HepG2 (cell line): Measurements from ENCODE around the gene TOR4A. TPM values are rescaled to one million over a fixed set of nuclear protein-coding genes. Genes with fewer than 3 reads are reported as not detected.

ENCODE experiments used
- ATM ChIP-seq: fragments of 450-650 bp; IDR thresholded peaks from 2 replicates; pipeline ENCODE4 v1.7.1; 2017; ENCODE audit warnings: mild to moderate bottlenecking, borderline replicate concordance
- CTCF ChIP-seq: sonication (generic); formaldehyde crosslinking; IDR thresholded peaks from 2 replicates; pipeline ENCODE4 v1.5.0; 2020; ENCODE audit warnings: mild to moderate bottlenecking, missing genetic modification reagents, moderate library complexity
- GATAD2A ChIP-seq: IDR thresholded peaks from 2 replicates; pipeline ENCODE4 v1.6.1; 2016
- HNF4G ChIP-seq, 2 experiments: sonication (generic) in 1 of 2; formaldehyde crosslinking in 1 of 2; IDR thresholded peaks; 2 replicates each; pipeline versions ENCODE4 v1.4.0 to v1.6.1; 2011 to 2020; ENCODE audit warnings: borderline replicate concordance in 2 of 2, low read depth in 2 of 2, mild to moderate bottlenecking in 2 of 2, low read length in 1 of 2, missing genetic modification reagents in 1 of 2, moderate library complexity in 1 of 2
- ISX ChIP-seq: sonication (generic); formaldehyde crosslinking; conservative IDR thresholded peaks from 2 replicates; pipeline ENCODE4 v1.5.0; 2020; ENCODE audit warnings: missing genetic modification reagents
- JARID2 ChIP-seq: sonication (generic); formaldehyde crosslinking; IDR thresholded peaks from 2 replicates; pipeline ENCODE4 v1.8.1; 2023; ENCODE audit warnings: missing genetic modification reagents, inconsistent platforms; ENCODE audit not compliant: insufficient replicate concordance
- MAZ ChIP-seq, 2 experiments: sonication (generic) in 1 of 2; formaldehyde crosslinking in 1 of 2; IDR thresholded peaks; 2 replicates each; pipeline versions ENCODE4 v1.5.0 to v1.6.1; 2012 to 2020; ENCODE audit warnings: low read depth in 2 of 2, mild to moderate bottlenecking in 2 of 2, borderline replicate concordance in 1 of 2, improper control_type of control experiment in 1 of 2, low read length in 1 of 2, missing genetic modification reagents in 1 of 2, moderate library complexity in 1 of 2
- SNAPC4 ChIP-seq: sonication (generic); formaldehyde crosslinking; IDR thresholded peaks from 2 replicates; pipeline ENCODE4 v1.4.0; 2020; ENCODE audit warnings: mild to moderate bottlenecking, missing genetic modification reagents
- ZFP41 ChIP-seq: sonication (generic); formaldehyde crosslinking; IDR thresholded peaks from 2 replicates; pipeline ENCODE4 v1.4.0; 2020; ENCODE audit warnings: mild to moderate bottlenecking, missing genetic modification reagents, borderline replicate concordance
- ZNF121 ChIP-seq: sonication (generic); formaldehyde crosslinking; IDR thresholded peaks from 2 replicates; pipeline ENCODE4 v1.5.0; 2020; ENCODE audit warnings: mild to moderate bottlenecking, missing genetic modification reagents
- ZNF264 ChIP-seq: sonication (generic); formaldehyde crosslinking; IDR thresholded peaks from 2 replicates; pipeline ENCODE4 v1.4.0; 2020; ENCODE audit warnings: missing genetic modification reagents
- ZNF30 ChIP-seq: sonication (generic); formaldehyde crosslinking; IDR thresholded peaks from 2 replicates; pipeline ENCODE4 v1.5.0; 2020; ENCODE audit warnings: mild to moderate bottlenecking, missing genetic modification reagents
- ZNF501 ChIP-seq: sonication (generic); formaldehyde crosslinking; IDR thresholded peaks from 2 replicates; pipeline ENCODE4 v1.5.1; 2020; ENCODE audit warnings: mild to moderate bottlenecking, moderate library complexity, missing genetic modification reagents
- ZNF564 ChIP-seq: sonication (generic); formaldehyde crosslinking; IDR thresholded peaks from 2 replicates; pipeline ENCODE4 v1.8.1; 2023; ENCODE audit warnings: mild to moderate bottlenecking, missing genetic modification reagents
- ZNF607 ChIP-seq: sonication (generic); formaldehyde crosslinking; IDR thresholded peaks from 2 replicates; pipeline ENCODE4 v1.5.1; 2020; ENCODE audit warnings: missing genetic modification reagents, mild to moderate bottlenecking, borderline replicate concordance
- ZNF629 ChIP-seq: sonication (generic); formaldehyde crosslinking; conservative IDR thresholded peaks from 2 replicates; pipeline ENCODE4 v1.5.0; 2020; ENCODE audit warnings: missing genetic modification reagents
- ZNF703 ChIP-seq: sonication (generic); formaldehyde crosslinking; IDR thresholded peaks from 2 replicates; pipeline ENCODE4 v1.5.1; 2020; ENCODE audit warnings: missing genetic modification reagents, mild to moderate bottlenecking, moderate library complexity, borderline replicate concordance
- ZNF773 ChIP-seq: sonication (generic); formaldehyde crosslinking; IDR thresholded peaks from 2 replicates; pipeline ENCODE4 v1.4.0; 2020; ENCODE audit warnings: missing genetic modification reagents, borderline replicate concordance
- polyA plus RNA-seq, 8 experiments: library from polyadenylated mRNA; depleted of rRNA in 3 of 8; stranded (reverse) in 7 of 8; unstranded in 1 of 8; fragments of >200 nt; fragmentation: Illumina TruSeq in 4 of 8; extraction: Trizol in 4 of 8; gene quantifications; 2 replicates each; pipeline versions ENCODE4 v1.2.1 to v1.2.3, GENCODE V29; 2011 to 2016; ENCODE audit warnings: low read depth in 4 of 8, missing spikeins in 1 of 8, mixed read lengths in 1 of 8; ENCODE audit not compliant: insufficient read depth in 1 of 8
- total RNA-seq, 5 experiments: library from RNA; depleted of rRNA; stranded (reverse); fragments of >200 nt; fragmentation: Illumina TruSeq; extraction: Trizol; gene quantifications; 2 replicates each; pipeline ENCODE4 v1.2.3, GENCODE V29; 2016; ENCODE audit warnings: low read depth in 1 of 5
- TF ChIP-seq, protein P1 (sequence below): sonication (generic); formaldehyde crosslinking; IDR thresholded peaks from 2 replicates; pipeline ENCODE4 v1.5.1; 2020; ENCODE audit warnings: missing genetic modification reagents, mild to moderate bottlenecking, borderline replicate concordance
- TF ChIP-seq, protein P2 (sequence below): IDR thresholded peaks from 2 replicates; pipeline ENCODE4 v1.6.1; 2012; ENCODE audit warnings: inconsistent platforms

Gene TOR4A
- total and polyA plus RNA-seq, 2 of the 13 experiments (the other 11 are each of a cell fraction or from before 2014, with no cell fraction given): 11.1 to 14.2 TPM

DNA sequence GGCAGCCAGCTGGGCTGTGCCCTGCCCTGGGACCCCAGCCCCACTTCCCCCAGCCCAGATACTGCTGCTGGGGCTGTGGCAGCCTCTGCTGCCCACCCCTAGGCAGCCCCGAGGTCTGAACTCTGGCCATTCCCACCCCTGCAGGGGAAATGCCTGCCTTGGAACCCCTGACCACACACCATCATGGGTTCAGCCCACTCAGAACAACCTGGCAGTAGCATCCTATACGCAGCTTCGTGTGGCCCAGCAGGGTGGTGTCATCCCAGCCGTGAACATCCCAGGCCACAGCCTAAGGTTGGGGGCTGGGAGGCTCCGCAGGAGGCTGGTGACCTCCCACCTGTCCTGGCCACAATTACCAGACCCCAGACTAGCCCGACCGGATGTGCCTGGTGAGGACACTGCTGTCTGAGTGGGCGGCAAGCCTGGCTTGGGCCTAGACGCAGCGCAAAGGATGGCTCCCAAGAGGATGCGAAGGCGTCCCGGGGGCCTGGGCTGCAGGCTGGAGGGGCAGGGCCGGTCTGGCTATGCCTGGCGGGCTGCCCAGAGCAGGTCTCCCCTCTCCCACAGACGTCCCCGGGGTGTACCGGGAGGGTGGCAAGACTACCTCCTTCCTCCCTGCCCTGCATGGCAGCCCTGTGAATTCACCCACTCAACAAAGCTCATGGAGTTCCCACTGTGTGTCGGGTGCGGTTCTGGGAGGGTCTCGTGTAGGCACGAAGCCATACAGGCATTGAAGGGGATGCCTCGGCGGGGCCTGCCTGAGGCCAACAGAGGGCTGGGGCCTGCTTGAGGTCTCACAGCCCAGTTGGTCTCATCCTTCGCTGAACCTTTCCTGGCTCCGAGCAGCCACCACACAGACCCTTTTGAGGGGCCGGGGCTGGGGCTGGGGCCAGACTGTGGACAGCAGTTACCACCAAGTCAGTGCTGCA lies 48.3 kb upstream of the TOR4A start (continued):
- TF ChIP-seq SNAPC4 (CRISPR knock-in tag): no peak
- TF ChIP-seq JARID2 (CRISPR knock-in tag): no peak
- 0 out of 2 replicates have a peak, but pooled peaks have one; percentile 14 for TF ChIP-seq ZNF629
- TF ChIP-seq ZNF121 (CRISPR knock-in tag): peak; percentile 82
- no peak for TF ChIP-seq ATM
- 0 out of 2 replicates have a peak, but pooled peaks have one; percentile 10 for TF ChIP-seq CTCF (CRISPR knock-in tag)
- TF ChIP-seq ISX: no peak
- TF ChIP-seq ZFP41 (CRISPR knock-in tag): no peak
- TF ChIP-seq ZNF773 (CRISPR knock-in tag): no peak
- TF ChIP-seq ZNF564 (CRISPR knock-in tag): peak; percentile 52; the same call in 1 of the 2 replicates
- TF ChIP-seq ZNF607: no peak
- no peak for TF ChIP-seq ZNF264
- no peak for TF ChIP-seq HNF4G (IDR thresholded peaks at IDR 0.05; ENCODE audit: borderline replicate concordance, low read depth, low read length)
- no peak for TF ChIP-seq HNF4G (CRISPR knock-in tag; IDR thresholded peaks at IDR 0.05; ENCODE audit: borderline replicate concordance, low read depth)
- TF ChIP-seq, protein P1, sequence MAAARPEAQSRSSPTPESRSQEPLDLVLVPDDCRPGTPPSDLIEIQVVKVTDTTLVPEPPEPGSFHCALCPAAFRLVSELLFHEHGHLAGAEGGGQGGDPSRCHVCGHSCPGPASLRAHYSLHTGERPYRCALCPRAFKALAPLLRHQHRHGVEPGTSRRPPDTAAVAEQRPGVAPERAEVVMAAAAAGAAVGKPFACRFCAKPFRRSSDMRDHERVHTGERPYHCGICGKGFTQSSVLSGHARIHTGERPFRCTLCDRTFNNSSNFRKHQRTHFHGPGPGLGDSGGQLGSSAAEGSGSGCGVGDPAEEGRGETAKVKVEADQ (CRISPR knock-in tag): no peak
- TF ChIP-seq ZNF501 (CRISPR knock-in tag): 0 out of 2 replicates have a peak, but pooled peaks have one; percentile 21
- TF ChIP-seq ZNF703 (CRISPR knock-in tag): no peak
- TF ChIP-seq, protein P2, sequence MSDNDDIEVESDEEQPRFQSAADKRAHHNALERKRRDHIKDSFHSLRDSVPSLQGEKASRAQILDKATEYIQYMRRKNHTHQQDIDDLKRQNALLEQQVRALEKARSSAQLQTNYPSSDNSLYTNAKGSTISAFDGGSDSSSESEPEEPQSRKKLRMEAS: no peak
- TF ChIP-seq GATAD2A (CRISPR knock-in tag): 0 out of 2 replicates have a peak, but pooled peaks have one; percentile 0
- no peak for TF ChIP-seq ZNF30 (CRISPR knock-in tag)
- TF ChIP-seq MAZ (IDR thresholded peaks at IDR 0.05; ENCODE audit: borderline replicate concordance, low read depth, low read length): no peak
- TF ChIP-seq MAZ (CRISPR knock-in tag; IDR thresholded peaks at IDR 0.05; ENCODE audit: low read depth): peak; percentile 10; the same call in 1 of the 2 replicates
